GM12891 (cell line): ENCODE results near the gene MMADHC.

Source experiments
- POLR2A ChIP-seq: IDR thresholded peaks from 2 replicates; pipeline ENCODE4 v1.6.1; 2011; ENCODE audit warnings: low read depth, low read length, control low read depth
- POLR2AphosphoS5 ChIP-seq: IDR thresholded peaks from 2 replicates; pipeline ENCODE4 v1.6.1; 2011; ENCODE audit warnings: low read depth, low read length, control low read depth
- SPI1 ChIP-seq: IDR thresholded peaks from 2 replicates; pipeline ENCODE4 v1.6.1; 2011; ENCODE audit warnings: low read depth, low read length, control low read depth
- TAF1 ChIP-seq: IDR thresholded peaks from 2 replicates; pipeline ENCODE4 v1.6.1; 2011; ENCODE audit warnings: low read depth, low read length, control low read depth

GRCh38 chr2:149629026-149629425, 41.5 kb upstream of the MMADHC start:
- TF ChIP-seq POLR2A (no peak), POLR2AphosphoS5 (no peak), TAF1 (no peak), SPI1 (no peak)
